Smooth muscle cell (in vitro differentiated cells): ENCODE results near the gene TCF20. TPM values are rescaled to one million over a fixed set of nuclear protein-coding genes. Genes with fewer than 3 reads are reported as not detected.

Experiments
- DNase-seq: peaks from one replicate; lab custom pipeline; 2025; ENCODE audit not compliant: unreplicated experiment; lab: John Stamatoyannopoulos, UW
- H2AFZ ChIP-seq: fragments of 200-600 bp; sonication (generic); 2 replicates; pipeline ENCODE4 v1.6.0; 2016; ENCODE audit warnings: antibody characterized with exemption, low read depth, mild to moderate bottlenecking
- H3F3A ChIP-seq: fragments of 200-600 bp; sonication (generic); 2 replicates; pipeline ENCODE4 v1.6.0; 2017; ENCODE audit warnings: antibody characterized with exemption, low read depth
- H3K27ac ChIP-seq: fragments of 200-600 bp; sonication (generic); 2 replicates; pipeline ENCODE4 v1.5.1; 2016; ENCODE audit warnings: low read depth, mild to moderate bottlenecking
- H3K27me3 ChIP-seq: fragments of 200-600 bp; sonication (generic); 2 replicates; pipeline ENCODE4 v1.6.1; 2016; ENCODE audit warnings: low read depth, mild to moderate bottlenecking
- H3K36me3 ChIP-seq: fragments of 200-600 bp; sonication (generic); 2 replicates; pipeline ENCODE4 v1.5.1; 2016; ENCODE audit warnings: low read depth
- H3K4me1 ChIP-seq: fragments of 200-600 bp; sonication (generic); 2 replicates; pipeline ENCODE4 v1.5.1; 2016; ENCODE audit warnings: low read depth
- H3K4me2 ChIP-seq: fragments of 200-600 bp; sonication (generic); 2 replicates; pipeline ENCODE4 v1.6.0; 2016; ENCODE audit warnings: mild to moderate bottlenecking
- H3K4me3 ChIP-seq: fragments of 200-600 bp; sonication (generic); 2 replicates; pipeline ENCODE4 v1.5.1; 2016; ENCODE audit warnings: mild to moderate bottlenecking
- H3K79me2 ChIP-seq: fragments of 200-600 bp; sonication (generic); 2 replicates; pipeline ENCODE4 v1.6.0; 2016; ENCODE audit warnings: low read depth, mild to moderate bottlenecking
- H3K9ac ChIP-seq: fragments of 200-600 bp; sonication (generic); 2 replicates; pipeline ENCODE4 v1.6.0; 2016; ENCODE audit warnings: low read depth
- H3K9me3 ChIP-seq: fragments of 200-600 bp; sonication (generic); replicated peaks from 2 replicates; pipeline ENCODE4 v1.5.1; 2016; ENCODE audit warnings: low read depth
- H4K20me1 ChIP-seq: fragments of 200-600 bp; sonication (generic); 2 replicates; pipeline ENCODE4 v1.6.0; 2016; ENCODE audit warnings: low read depth
- CTCF ChIP-seq: fragments of 200-600 bp; sonication (generic); IDR thresholded peaks from 2 replicates; pipeline ENCODE4 v1.5.1; 2017; ENCODE audit warnings: borderline replicate concordance, mild to moderate bottlenecking, antibody characterized with exemption; ENCODE audit not compliant: insufficient read depth, poor library complexity, severe bottlenecking
- WGBS: methylation state at CpG from one replicate; pipeline ENCODE4 v1.1.7; 2016; ENCODE audit warnings: low lambda C conversion rate; 5-methylcytosine and 5-hydroxymethylcytosine counted together
- polyA plus RNA-seq: library from polyadenylated mRNA; unstranded; fragments of >200 nt; fragmentation: Nextera tagmentation; extraction: Ambion mirVana; gene quantifications from 2 replicates; pipeline ENCODE4 v1.2.1, GENCODE V29; 2016
- total RNA-seq: library from RNA; depleted of rRNA; stranded (reverse); fragments of >200 nt; gene quantifications from 2 replicates; pipeline ENCODE4 v1.2.3, GENCODE V29; 2014

Gene TCF20
- total and polyA plus RNA-seq, 2 experiments from 2014 or later: 3.7 to 23.3 TPM

GRCh38 chr22:42279425-42280020 lies 9.1 kb upstream of the TCF20 start:
- H4K20me1 ChIP-seq: peaks cover 25% of the 10 kb centered on the region
- no peak overlapping the region for H3K27ac ChIP-seq
- peaks cover 20% of the 10 kb centered on the region for H3K4me1 ChIP-seq
- H3K9me3 ChIP-seq: no peaks in the 10 kb centered on the region
- H3K27me3 ChIP-seq: peaks cover 16% of the 10 kb centered on the region
- H3K9ac ChIP-seq: no peak overlapping the region
- DNase-seq: no peak
- H3K36me3 ChIP-seq: no peaks in the 10 kb centered on the region
- H3K79me2 ChIP-seq: no peaks in the 10 kb centered on the region
- no peak overlapping the region for H2AFZ ChIP-seq
- no peak overlapping the region for H3K4me3 ChIP-seq
- H3F3A ChIP-seq: no peaks in the 10 kb centered on the region
- no peak overlapping the region for H3K4me2 ChIP-seq
- WGBS: 92% methylated on average over 13 of the region's 13 CpGs
- TF ChIP-seq CTCF: no peak

DNA sequence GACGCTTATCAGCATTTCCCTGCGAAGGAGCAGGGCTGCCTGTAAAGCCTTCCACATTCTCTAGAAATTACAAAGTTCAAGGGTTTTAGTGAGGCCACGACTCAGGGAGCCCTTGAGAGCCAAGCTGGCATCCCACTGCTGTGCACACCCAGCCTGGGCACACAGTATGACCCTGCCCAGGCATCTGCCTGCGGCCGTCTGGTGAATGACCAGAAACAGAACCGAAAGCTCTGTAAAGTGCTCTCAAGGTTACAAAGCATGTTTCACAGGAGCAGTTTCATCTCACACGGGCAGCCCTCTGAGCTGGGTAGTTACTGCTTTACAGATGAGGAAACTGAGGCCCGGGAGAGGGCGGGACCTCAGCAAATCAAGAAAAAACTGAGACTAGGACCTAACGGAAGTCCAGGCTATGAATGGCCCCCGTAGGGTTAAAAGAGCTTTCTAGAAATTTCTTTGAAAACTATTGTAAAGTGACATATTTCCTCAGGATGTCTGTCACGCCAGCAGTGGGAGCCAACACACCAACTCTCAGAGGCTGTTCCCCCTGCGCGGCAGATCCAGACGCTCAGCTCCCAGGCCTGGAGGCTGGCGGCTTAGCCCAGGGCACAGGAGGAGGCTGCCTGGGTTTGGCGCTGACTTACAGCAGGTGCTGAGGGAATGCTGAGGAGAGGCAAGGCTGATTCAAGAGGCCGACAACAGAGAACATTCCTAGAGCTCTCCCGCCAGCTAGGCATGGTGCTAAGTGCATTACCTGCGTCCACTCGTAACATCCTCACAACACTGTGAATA lies 7.7 kb upstream of the TCF20 start:
- Histone ChIP-seq H3K4me2 (no peak overlapping the region), H3K9ac (no peak overlapping the region), H3K9me3 (no peaks in the 10 kb centered on the region), H3K36me3 (no peaks in the 10 kb centered on the region), H3K4me3 (no peak overlapping the region), H3K27ac (no peak overlapping the region), H3K27me3 (peaks cover 6% of the 10 kb centered on the region), H3K4me1 (peaks cover 27% of the 10 kb centered on the region), H2AFZ (no peak overlapping the region), H3F3A (no peaks in the 10 kb centered on the region), H4K20me1 (peaks cover 17% of the 10 kb centered on the region), H3K79me2 (no peaks in the 10 kb centered on the region)
- 77% methylated on average over 21 of the region's 21 CpGs for WGBS
- DNase-seq: no peak
- no peak for TF ChIP-seq CTCF

DNA sequence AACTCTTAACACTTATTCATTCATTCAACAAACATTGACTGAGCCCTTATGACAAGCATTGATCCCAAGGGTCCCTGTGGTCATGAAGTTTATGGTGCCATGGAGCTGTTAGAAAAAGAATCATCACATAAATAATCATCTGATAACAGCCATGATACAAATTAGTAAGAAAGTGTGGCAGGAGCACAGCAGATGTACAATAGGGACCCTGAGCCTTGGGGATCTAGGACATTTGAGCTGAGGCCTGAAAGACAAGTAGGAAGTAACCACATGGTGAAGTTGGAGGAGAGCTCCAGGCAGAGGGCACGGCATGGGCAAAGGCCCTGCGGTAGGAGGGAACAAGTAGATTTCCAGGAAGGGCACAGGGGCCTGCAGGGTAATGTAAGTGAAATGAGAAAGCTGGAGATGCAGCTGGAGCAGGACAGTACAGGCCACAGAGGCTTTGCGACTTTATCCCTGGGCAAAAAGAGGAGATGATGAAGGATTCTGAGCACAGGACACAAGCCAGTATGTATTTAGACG lies 6.8 kb upstream of the TCF20 start:
- Histone ChIP-seq H3K36me3 (no peaks in the 10 kb centered on the region), H3K9ac (no peak overlapping the region), H3K4me3 (no peak overlapping the region), H4K20me1 (peaks cover 11% of the 10 kb centered on the region), H2AFZ (no peak overlapping the region), H3K27me3 (peaks cover 6% of the 10 kb centered on the region), H3K9me3 (no peaks in the 10 kb centered on the region), H3K4me1 (peaks cover 20% of the 10 kb centered on the region), H3K4me2 (no peak overlapping the region), H3F3A (no peaks in the 10 kb centered on the region), H3K27ac (no peak overlapping the region), H3K79me2 (no peaks in the 10 kb centered on the region)
- no peak for DNase-seq
- 97% methylated on average over 4 of the region's 4 CpGs for WGBS
- TF ChIP-seq CTCF: no peak
